IMR-90 (cell line): ENCODE measurements around the gene DLGAP3. TPM values are rescaled to one million over a fixed set of nuclear protein-coding genes. Genes with fewer than 3 reads are reported as not detected.

Source experiments
- ATAC-seq: fragments of 200-7000 bp; cut with Tn5 transposase; 2 replicates; pipeline ENCODE4 v1.9.1; 2020; ENCODE audit warnings: low read depth, mild to moderate bottlenecking, moderate library complexity
- BruUV-seq: library from RNA; stranded (reverse); fragments of 400-500 nt; replicated peaks from 2 replicates; lab custom pipeline; 2021; lab: Mats Ljungman, UMichigan
- CTCF ChIA-PET: fragments of 300-600 bp; formaldehyde crosslinking; extraction: SDS; loops from one replicate; lab custom pipeline; 2021; ENCODE audit warnings: antibody characterized with exemption; lab: Yijun Ruan, JAX
- POLR2A ChIA-PET: fragments of 300-600 bp; sonication (Branson Sonifier 250); formaldehyde crosslinking; loops from one replicate; lab custom pipeline; 2022; ENCODE audit warnings: antibody characterized with exemption; ENCODE audit not compliant: unreplicated experiment; lab: Charles Lee
- DNase-seq: peaks from one replicate; pipeline ENCODE4 v3.0.0; 2013
- H2AFZ ChIP-seq: replicated peaks from 2 replicates; pipeline ENCODE3; 2013; ENCODE audit warnings: low read length, mild to moderate bottlenecking; ENCODE audit not compliant: poor library complexity
- H2AK5ac ChIP-seq: 2 replicates; pipeline ENCODE4 v1.6.1; 2013; ENCODE audit warnings: low read depth, low read length, inconsistent platforms
- H2AK9ac ChIP-seq: replicated peaks from 2 replicates; pipeline ENCODE3; 2013; ENCODE audit warnings: mild to moderate bottlenecking, low read depth, low read length, moderate library complexity; ENCODE audit not compliant: poor library complexity
- H2BK120ac ChIP-seq: 2 replicates; pipeline ENCODE4 v1.6.1; 2013; ENCODE audit warnings: low read depth, low read length, inconsistent platforms
- H2BK15ac ChIP-seq: 3 replicates; pipeline ENCODE4 v1.6.1; 2013; ENCODE audit warnings: low read depth, low read length, inconsistent platforms
- H2BK20ac ChIP-seq: 2 replicates; pipeline ENCODE4 v1.6.1; 2013; ENCODE audit warnings: low read depth, mild to moderate bottlenecking, inconsistent platforms, low read length, moderate library complexity
- H2BK5ac ChIP-seq: 2 replicates; pipeline ENCODE4 v1.6.1; 2013; ENCODE audit warnings: mild to moderate bottlenecking, low read depth, low read length, inconsistent platforms; ENCODE audit not compliant: poor library complexity, severe bottlenecking
- H3K14ac ChIP-seq: replicated peaks from 2 replicates; pipeline ENCODE4 v1.6.1; 2013; ENCODE audit warnings: low read depth, low read length, inconsistent platforms
- H3K18ac ChIP-seq: 2 replicates; pipeline ENCODE4 v1.6.1; 2013; ENCODE audit warnings: low read depth, low read length, control low read depth
- H3K23ac ChIP-seq: 2 replicates; pipeline ENCODE4 v1.6.1; 2013; ENCODE audit warnings: low read depth, low read length, inconsistent platforms
- H3K27ac ChIP-seq: 2 replicates; pipeline ENCODE4 v1.5.1; 2013; ENCODE audit warnings: mild to moderate bottlenecking, control low read depth, low read length; ENCODE audit not compliant: insufficient read depth
- H3K27me3 ChIP-seq: 2 replicates; pipeline ENCODE4 v1.6.1; 2013; ENCODE audit warnings: low read length; ENCODE audit not compliant: control insufficient read depth, insufficient read depth
- H3K36me3 ChIP-seq: 2 replicates; pipeline ENCODE4 v1.6.1; 2013; ENCODE audit warnings: low read length, mixed read lengths; ENCODE audit not compliant: control insufficient read depth, insufficient read depth
- H3K4ac ChIP-seq: 2 replicates; pipeline ENCODE4 v1.6.1; 2013; ENCODE audit warnings: low read depth, low read length, inconsistent platforms
- H3K4me1 ChIP-seq: 2 replicates; pipeline ENCODE4 v1.6.1; 2013; ENCODE audit warnings: low read length, mixed read lengths; ENCODE audit not compliant: control insufficient read depth, insufficient read depth
- H3K4me2 ChIP-seq: 2 replicates; pipeline ENCODE4 v1.6.1; 2013; ENCODE audit warnings: low read depth, mild to moderate bottlenecking, control low read depth, low read length, moderate library complexity
- H3K4me3 ChIP-seq: 2 replicates; pipeline ENCODE4 v1.5.1; 2013; ENCODE audit warnings: low read depth, mild to moderate bottlenecking, control low read depth, low read length, moderate library complexity; ENCODE audit not compliant: insufficient read depth
- H3K56ac ChIP-seq: 2 replicates; pipeline ENCODE4 v1.6.1; 2013; ENCODE audit warnings: low read length, inconsistent platforms; ENCODE audit not compliant: insufficient read depth; ENCODE audit errors: extremely low read depth
- H3K79me1 ChIP-seq, 2 experiments: 2 replicates each; pipeline ENCODE4 v1.6.1; 2013; ENCODE audit warnings: low read length in 2 of 2, inconsistent platforms in 1 of 2, low read depth in 1 of 2
- H3K9ac ChIP-seq: 2 replicates; pipeline ENCODE4 v1.6.1; 2013; ENCODE audit warnings: low read depth, low read length, control low read depth
- H3K9me1 ChIP-seq: 2 replicates; pipeline ENCODE4 v1.6.1; 2013; ENCODE audit warnings: low read length, inconsistent platforms; ENCODE audit not compliant: insufficient read depth
- H3K9me3 ChIP-seq: 2 replicates; pipeline ENCODE4 v1.6.1; 2013; ENCODE audit warnings: low read length; ENCODE audit not compliant: control insufficient read depth, insufficient read depth
- H4K20me1 ChIP-seq: 2 replicates; pipeline ENCODE4 v1.6.1; 2013; ENCODE audit warnings: low read length, inconsistent platforms; ENCODE audit not compliant: insufficient read depth
- H4K5ac ChIP-seq: 2 replicates; pipeline ENCODE4 v1.6.1; 2013; ENCODE audit warnings: mild to moderate bottlenecking, low read depth, low read length, control low read depth
- H4K8ac ChIP-seq, 2 experiments: 2 replicates each; pipeline ENCODE4 v1.6.1; 2013; ENCODE audit warnings: low read depth in 2 of 2, low read length in 2 of 2, control low read depth in 1 of 2, inconsistent platforms in 1 of 2
- H4K91ac ChIP-seq: 2 replicates; pipeline ENCODE4 v1.6.1; 2013; ENCODE audit warnings: low read depth, low read length, inconsistent platforms; ENCODE audit not compliant: insufficient read depth
- BHLHE40 ChIP-seq: fragments of 150-350 bp; IDR thresholded peaks from 2 replicates; pipeline ENCODE4 v1.6.1; 2016; ENCODE audit warnings: mild to moderate bottlenecking, low read depth, low read length
- CEBPB ChIP-seq: IDR thresholded peaks from 2 replicates; pipeline ENCODE4 v1.6.1; 2012; ENCODE audit warnings: low read depth, low read length, improper control_type of control experiment
- ELK1 ChIP-seq: fragments of 150-350 bp; IDR thresholded peaks from 2 replicates; pipeline ENCODE4 v1.6.1; 2016; ENCODE audit warnings: low read depth, mild to moderate bottlenecking, low read length, moderate library complexity, borderline replicate concordance
- FOS ChIP-seq: fragments of 150-350 bp; IDR thresholded peaks from 2 replicates; pipeline ENCODE4 v1.6.1; 2016; ENCODE audit warnings: low read depth, low read length
- MAZ ChIP-seq: IDR thresholded peaks from 2 replicates; pipeline ENCODE4 v1.6.1; 2012; ENCODE audit warnings: low read depth, mild to moderate bottlenecking, low read length, improper control_type of control experiment, moderate library complexity, borderline replicate concordance
- MXI1 ChIP-seq: IDR thresholded peaks from 2 replicates; pipeline ENCODE4 v1.6.1; 2012; ENCODE audit warnings: low read depth, mild to moderate bottlenecking, low read length, moderate library complexity, borderline replicate concordance
- NFE2L2 ChIP-seq: fragments of 150-350 bp; IDR thresholded peaks from 2 replicates; pipeline ENCODE4 v1.6.1; 2016; ENCODE audit warnings: low read depth, mild to moderate bottlenecking, low read length
- RAD21 ChIP-seq: IDR thresholded peaks from 2 replicates; pipeline ENCODE4 v1.6.1; 2012; ENCODE audit warnings: low read length, improper control_type of control experiment
- RCOR1 ChIP-seq: IDR thresholded peaks from 2 replicates; pipeline ENCODE4 v1.6.1; 2012; ENCODE audit warnings: mild to moderate bottlenecking, low read length, improper control_type of control experiment; ENCODE audit not compliant: insufficient replicate concordance
- WGBS, 2 experiments: methylation state at CpG; one replicate each; pipeline versions ENCODE4 v1.1.5 to v1.1.7; 2013; ENCODE audit warnings: missing lambda C conversion rate in 2 of 2; ENCODE audit not compliant: insufficient read length in 1 of 2; ENCODE audit errors: extremely low coverage in 2 of 2; 5-methylcytosine and 5-hydroxymethylcytosine counted together
- dilution Hi-C: fragments of 300-500 bp; cut with HindIII; formaldehyde crosslinking; loops from one replicate; pipeline ENCODE4 v1.14.3; 2018; ENCODE audit warnings: low sequenced_read_pairs; ENCODE audit not compliant: unreplicated experiment
- in situ Hi-C: fragments of 300-500 bp; cut with MboI; formaldehyde crosslinking; loops from 3 replicates; pipeline ENCODE4 v1.14.3; 2019; ENCODE audit warnings: low sequenced_read_pairs, inconsistent platforms, mixed read lengths
- intact Hi-C: fragments of 100-400 bp; cut with micrococcal nuclease; formaldehyde crosslinking; loops from 2 replicates; pipeline ENCODE4 v1.10.0; 2022
- polyA plus RNA-seq, 3 experiments: library from polyadenylated mRNA; depleted of rRNA; stranded (reverse); fragments of >200 nt; gene quantifications; 2 replicates each; pipeline ENCODE4 v1.2.3, GENCODE V29; 2012; ENCODE audit warnings: low replicate concordance in 1 of 3
- total RNA-seq: library from RNA; depleted of rRNA; stranded (reverse); fragments of >200 nt; gene quantifications from 2 replicates; pipeline ENCODE4 v1.2.3, GENCODE V29; 2012
- TF ChIP-seq, protein P1 (sequence below): conservative IDR thresholded peaks from 2 replicates; pipeline ENCODE4 v1.5.1; 2012; ENCODE audit warnings: mild to moderate bottlenecking, low read depth, low read length, improper control_type of control experiment

Gene DLGAP3
- total and polyA plus RNA-seq, 2 of the 4 experiments (the other 2 are of a cell fraction) = 0.02 TPM; not detected in 1

GRCh38 chr1:34926894-34927293 lies 2.6 kb downstream of the DLGAP3 start:
- H2BK20ac ChIP-seq = no peak overlapping the region
- WGBS, 2 experiments = no CpG with 5 or more reads among the region's 5 CpGs
- in situ Hi-C loops = no loop called here
- H2AFZ ChIP-seq = no peak overlapping the region
- H3K9me1 ChIP-seq = peaks cover 3% of the 10 kb centered on the region; the same call in 1 of the 2 replicates
- intact Hi-C loops = no loop called here
- H2AK9ac ChIP-seq = no peak overlapping the region
- no peak overlapping the region for H2BK5ac ChIP-seq
- peaks cover 3% of the 10 kb centered on the region; the same call in 1 of the 2 replicates for H3K4me1 ChIP-seq
- no peak overlapping the region for H3K4ac ChIP-seq
- dilution Hi-C loops = no loop called here
- H3K56ac ChIP-seq = no peak overlapping the region
- ChIA-PET POLR2A (no interaction called here), CTCF (no interaction called here)
- H3K9ac ChIP-seq = no peak overlapping the region
- no TSS peak for BruUV-seq
- H3K27me3 ChIP-seq = peaks cover 49% of the 10 kb centered on the region
- H3K4me3 ChIP-seq = no peak overlapping the region
- no peak for ATAC-seq
- H4K8ac ChIP-seq = no peak overlapping the region
- H3K18ac ChIP-seq = no peak overlapping the region
- H2AK5ac ChIP-seq = no peak overlapping the region
- TF ChIP-seq MAZ (no peak), RAD21 (no peak), ELK1 (no peak), FOS (no peak), BHLHE40 (no peak), CEBPB (no peak), NFE2L2 (no peak), MXI1 (no peak), RCOR1 (no peak)
- TF ChIP-seq, protein P1, sequence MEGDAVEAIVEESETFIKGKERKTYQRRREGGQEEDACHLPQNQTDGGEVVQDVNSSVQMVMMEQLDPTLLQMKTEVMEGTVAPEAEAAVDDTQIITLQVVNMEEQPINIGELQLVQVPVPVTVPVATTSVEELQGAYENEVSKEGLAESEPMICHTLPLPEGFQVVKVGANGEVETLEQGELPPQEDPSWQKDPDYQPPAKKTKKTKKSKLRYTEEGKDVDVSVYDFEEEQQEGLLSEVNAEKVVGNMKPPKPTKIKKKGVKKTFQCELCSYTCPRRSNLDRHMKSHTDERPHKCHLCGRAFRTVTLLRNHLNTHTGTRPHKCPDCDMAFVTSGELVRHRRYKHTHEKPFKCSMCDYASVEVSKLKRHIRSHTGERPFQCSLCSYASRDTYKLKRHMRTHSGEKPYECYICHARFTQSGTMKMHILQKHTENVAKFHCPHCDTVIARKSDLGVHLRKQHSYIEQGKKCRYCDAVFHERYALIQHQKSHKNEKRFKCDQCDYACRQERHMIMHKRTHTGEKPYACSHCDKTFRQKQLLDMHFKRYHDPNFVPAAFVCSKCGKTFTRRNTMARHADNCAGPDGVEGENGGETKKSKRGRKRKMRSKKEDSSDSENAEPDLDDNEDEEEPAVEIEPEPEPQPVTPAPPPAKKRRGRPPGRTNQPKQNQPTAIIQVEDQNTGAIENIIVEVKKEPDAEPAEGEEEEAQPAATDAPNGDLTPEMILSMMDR = no peak
- H3K14ac ChIP-seq = no peak overlapping the region
- H4K91ac ChIP-seq = no peak overlapping the region
- H3K27ac ChIP-seq = no peak overlapping the region
- H3K23ac ChIP-seq = no peak overlapping the region
- no peaks in the 10 kb centered on the region for H3K79me1 ChIP-seq
- no peak overlapping the region for H3K4me2 ChIP-seq
- H4K20me1 ChIP-seq = peaks cover 3% of the 10 kb centered on the region; the same call in 1 of the 2 replicates
- no peak overlapping the region for H2BK120ac ChIP-seq
- no peaks in the 10 kb centered on the region for H3K36me3 ChIP-seq
- DNase-seq = no peak
- no peak overlapping the region for H2BK15ac ChIP-seq
- H4K5ac ChIP-seq = no peak overlapping the region
- H3K9me3 ChIP-seq = no peaks in the 10 kb centered on the region; the same call in 1 of the 2 replicates
